ENCODE results near the gene FAM3A.

DNA sequence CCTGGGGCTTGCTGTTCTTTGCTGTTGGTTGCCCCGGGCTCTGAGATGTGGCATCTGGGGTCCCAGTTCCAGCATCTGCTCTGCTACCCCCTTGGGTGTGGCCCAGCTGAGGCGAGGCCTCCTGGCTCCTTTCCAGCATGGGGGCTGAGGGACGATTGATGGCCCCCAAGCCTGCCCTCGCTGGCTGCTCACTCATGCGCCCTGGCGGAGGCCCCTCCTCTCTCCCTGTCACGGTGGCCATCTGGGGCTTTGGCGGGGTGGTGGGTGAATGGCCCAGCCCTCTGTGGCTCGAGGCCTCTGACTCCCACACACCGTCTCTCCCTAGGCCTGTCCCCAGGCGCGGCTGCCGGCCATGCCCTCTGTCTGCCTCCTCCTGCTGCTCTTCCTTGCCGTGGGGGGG lies 56.2 kb downstream of the FAM3A start:
- TF ChIP-seq, protein P1, sequence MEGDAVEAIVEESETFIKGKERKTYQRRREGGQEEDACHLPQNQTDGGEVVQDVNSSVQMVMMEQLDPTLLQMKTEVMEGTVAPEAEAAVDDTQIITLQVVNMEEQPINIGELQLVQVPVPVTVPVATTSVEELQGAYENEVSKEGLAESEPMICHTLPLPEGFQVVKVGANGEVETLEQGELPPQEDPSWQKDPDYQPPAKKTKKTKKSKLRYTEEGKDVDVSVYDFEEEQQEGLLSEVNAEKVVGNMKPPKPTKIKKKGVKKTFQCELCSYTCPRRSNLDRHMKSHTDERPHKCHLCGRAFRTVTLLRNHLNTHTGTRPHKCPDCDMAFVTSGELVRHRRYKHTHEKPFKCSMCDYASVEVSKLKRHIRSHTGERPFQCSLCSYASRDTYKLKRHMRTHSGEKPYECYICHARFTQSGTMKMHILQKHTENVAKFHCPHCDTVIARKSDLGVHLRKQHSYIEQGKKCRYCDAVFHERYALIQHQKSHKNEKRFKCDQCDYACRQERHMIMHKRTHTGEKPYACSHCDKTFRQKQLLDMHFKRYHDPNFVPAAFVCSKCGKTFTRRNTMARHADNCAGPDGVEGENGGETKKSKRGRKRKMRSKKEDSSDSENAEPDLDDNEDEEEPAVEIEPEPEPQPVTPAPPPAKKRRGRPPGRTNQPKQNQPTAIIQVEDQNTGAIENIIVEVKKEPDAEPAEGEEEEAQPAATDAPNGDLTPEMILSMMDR (IDR thresholded peaks at IDR 0.05): no peak
- no peak for TF ChIP-seq POLR2A (IDR thresholded peaks at IDR 0.05)

All from testis (tissue), 2 donors.